ENCODE data around the gene SH2D3C. TPM values are rescaled to one million over a fixed set of nuclear protein-coding genes. Genes with fewer than 3 reads are reported as not detected.

Gene SH2D3C
- total and polyA plus RNA-seq, 9 of the 15 experiments (the other 6 are each of a cell fraction or from before 2014, with no cell fraction given) = 0.03 to 1.2 (median 0.22) TPM; not detected in 1

DNA sequence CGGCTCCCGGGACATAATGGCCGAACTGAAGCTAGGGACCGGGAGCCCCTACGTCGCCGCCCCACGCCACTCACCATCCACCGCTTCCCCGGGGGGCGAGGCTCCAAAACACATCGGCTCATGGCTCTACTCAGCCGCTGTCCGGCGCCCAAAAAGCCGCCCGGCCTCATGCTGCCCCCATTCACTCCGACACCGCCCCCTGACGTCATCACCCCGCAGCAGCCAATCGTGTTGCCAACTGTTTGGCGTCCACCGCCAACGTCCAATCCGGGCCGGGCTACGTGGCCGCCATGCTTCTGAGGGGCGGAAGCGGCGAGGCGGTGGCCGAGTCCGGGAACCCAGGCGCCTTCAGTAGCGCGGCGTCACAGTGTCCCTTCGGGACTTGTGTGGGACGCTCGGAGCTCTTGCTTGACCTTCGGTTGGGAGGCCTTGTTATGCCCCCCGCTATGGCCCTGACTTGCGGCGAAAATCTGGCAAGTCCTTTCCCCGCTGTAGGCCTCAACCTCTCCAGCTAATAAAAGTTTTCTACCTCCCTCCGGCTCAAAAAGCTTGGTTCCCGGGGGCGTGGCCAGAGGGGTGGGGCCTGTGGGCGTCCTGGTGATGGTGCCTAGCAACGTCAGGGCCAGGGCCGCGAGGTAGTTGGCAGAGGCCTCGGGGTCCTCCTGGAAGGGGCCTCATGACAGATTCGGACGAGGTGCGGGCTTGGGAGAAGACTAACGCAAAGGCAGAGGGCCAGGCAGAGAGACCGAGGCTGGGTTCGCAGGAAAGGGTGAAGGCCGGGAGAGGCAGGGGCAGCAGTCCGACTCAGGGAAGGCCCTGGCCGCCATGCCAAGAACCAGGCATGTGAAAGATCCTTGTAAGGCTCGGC is 62.8 kb downstream of the SH2D3C start, which contains the start of the genes PTRH1 and TTC16 (continued):
- TF ChIP-seq CLOCK (CRISPR knock-in tag; IDR thresholded peaks at IDR 0.05; ENCODE audit: borderline replicate concordance) (no peak), MEIS2 (IDR thresholded peaks at IDR 0.05; ENCODE audit: partially characterized antibody) (no peak), THRAP3 (IDR thresholded peaks at IDR 0.05; ENCODE audit: borderline replicate concordance) (no peak), ZKSCAN1 (IDR thresholded peaks at IDR 0.05; ENCODE audit: low read depth, low read length) (0 out of 2 replicates have a peak, but pooled peaks have one; percentile 8), ZNF830 (CRISPR knock-in tag; IDR thresholded peaks at IDR 0.05) (no peak), ATF1 (CRISPR knock-in tag; IDR thresholded peaks at IDR 0.05) (peak; percentile 79), ATF1 (tag; IDR thresholded peaks at IDR 0.05) (peak; percentile 99), DMBX1 (CRISPR knock-in tag; IDR thresholded peaks at IDR 0.05; ENCODE audit: borderline replicate concordance) (no peak), NRF1 (conservative IDR thresholded peaks at IDR 0.05 in 1 of 2, IDR thresholded peaks at IDR 0.05 in 1 of 2) (peak; percentile 35 to 39; a peak in 2 of 4 replicates), E2F5 (CRISPR knock-in tag; IDR thresholded peaks at IDR 0.05) (no peak), ZNF253 (CRISPR knock-in tag; conservative IDR thresholded peaks at IDR 0.05) (no peak), NFYB (IDR thresholded peaks at IDR 0.05; ENCODE audit: extremely low read depth, insufficient read length) (peak; percentile 73), ZNF212 (CRISPR knock-in tag; IDR thresholded peaks at IDR 0.05) (no peak), FIP1L1 (IDR thresholded peaks at IDR 0.05; ENCODE audit: low read depth, low read length, poor library complexity, severe bottlenecking) (no peak), ZNF175 (CRISPR knock-in tag; IDR thresholded peaks at IDR 0.05; ENCODE audit: low read depth) (no peak), EWSR1 (IDR thresholded peaks at IDR 0.05; ENCODE audit: borderline replicate concordance, low read depth, partially characterized antibody) (no peak), FOSL1 (tag; conservative IDR thresholded peaks at IDR 0.05) (peak; percentile 33; the same call in 1 of the 2 replicates), ARHGAP35 (IDR thresholded peaks at IDR 0.05; ENCODE audit: partially characterized antibody) (no peak), NEUROD1 (IDR thresholded peaks at IDR 0.05; ENCODE audit: borderline replicate concordance, low read depth, low read length, partially characterized antibody) (peak; percentile 61)
- TF ChIP-seq, protein P1, sequence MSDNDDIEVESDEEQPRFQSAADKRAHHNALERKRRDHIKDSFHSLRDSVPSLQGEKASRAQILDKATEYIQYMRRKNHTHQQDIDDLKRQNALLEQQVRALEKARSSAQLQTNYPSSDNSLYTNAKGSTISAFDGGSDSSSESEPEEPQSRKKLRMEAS (CRISPR knock-in tag; IDR thresholded peaks at IDR 0.05) = peak; percentile 67; the same call in 1 of the 2 replicates
- TF ChIP-seq, protein P2, sequence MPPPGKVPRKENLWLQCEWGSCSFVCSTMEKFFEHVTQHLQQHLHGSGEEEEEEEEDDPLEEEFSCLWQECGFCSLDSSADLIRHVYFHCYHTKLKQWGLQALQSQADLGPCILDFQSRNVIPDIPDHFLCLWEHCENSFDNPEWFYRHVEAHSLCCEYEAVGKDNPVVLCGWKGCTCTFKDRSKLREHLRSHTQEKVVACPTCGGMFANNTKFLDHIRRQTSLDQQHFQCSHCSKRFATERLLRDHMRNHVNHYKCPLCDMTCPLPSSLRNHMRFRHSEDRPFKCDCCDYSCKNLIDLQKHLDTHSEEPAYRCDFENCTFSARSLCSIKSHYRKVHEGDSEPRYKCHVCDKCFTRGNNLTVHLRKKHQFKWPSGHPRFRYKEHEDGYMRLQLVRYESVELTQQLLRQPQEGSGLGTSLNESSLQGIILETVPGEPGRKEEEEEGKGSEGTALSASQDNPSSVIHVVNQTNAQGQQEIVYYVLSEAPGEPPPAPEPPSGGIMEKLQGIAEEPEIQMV (tag; conservative IDR thresholded peaks at IDR 0.05; ENCODE audit: low read depth) = no peak

Data from K562 (cell line).